ENCODE measurements around the gene CAMKV. TPM values are rescaled to one million over a fixed set of nuclear protein-coding genes. Genes with fewer than 3 reads are reported as not detected.

The CAMKV gene
- total and polyA plus RNA-seq, 2 of the 4 experiments (the other 2 are of a cell fraction): not detected

DNA sequence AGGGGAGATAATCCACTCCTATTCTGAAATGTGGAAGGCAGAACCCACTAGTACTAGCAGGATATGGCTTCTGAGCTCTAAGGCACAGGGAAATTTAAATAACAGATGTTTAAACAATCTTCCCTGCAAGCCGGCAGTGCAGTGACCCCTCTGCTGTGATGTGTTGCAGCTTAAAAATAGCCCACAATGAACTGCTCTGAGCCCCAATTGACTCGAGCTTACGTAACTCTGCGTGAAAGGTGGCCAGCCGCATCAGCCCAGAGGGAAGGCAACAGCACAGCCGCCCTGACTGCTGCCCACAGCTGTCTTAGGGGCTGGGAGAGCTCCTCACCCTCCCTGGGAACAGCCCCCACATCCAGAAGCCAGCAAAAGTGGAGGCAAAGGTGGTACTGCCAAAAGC is 12.5 kb upstream of the CAMKV start:
- ChIA-PET POLR2A (ENCODE audit: unreplicated experiment) (no interaction called here), CTCF (no interaction called here)
- Histone ChIP-seq H2AFZ (replicated peaks; ENCODE audit: low read length, poor library complexity) (peak overlapping the region; percentile 70), H4K8ac (ENCODE audit: low read depth in 2 of 2, low read length in 2 of 2) (no peak overlapping the region), H3K18ac (ENCODE audit: low read depth, low read length) (no peak overlapping the region), H2BK5ac (ENCODE audit: low read depth, low read length, poor library complexity, severe bottlenecking) (no peak overlapping the region), H4K91ac (ENCODE audit: insufficient read depth, low read depth, low read length) (no peak overlapping the region), H4K20me1 (ENCODE audit: insufficient read depth, low read length) (no peaks in the 10 kb centered on the region; the same call in 1 of the 2 replicates), H4K5ac (ENCODE audit: low read depth, low read length) (no peak overlapping the region), H3K9me1 (ENCODE audit: insufficient read depth, low read length) (no peaks in the 10 kb centered on the region), H3K79me1 (ENCODE audit: low read depth in 1 of 2, low read length in 2 of 2) (no peaks in the 10 kb centered on the region), H2BK20ac (ENCODE audit: low read depth, low read length) (no peak overlapping the region), H3K36me3 (ENCODE audit: control insufficient read depth, insufficient read depth, low read length) (no peaks in the 10 kb centered on the region), H3K27ac (ENCODE audit: insufficient read depth, low read length) (no peak overlapping the region), H2AK5ac (ENCODE audit: low read depth, low read length) (no peak overlapping the region), H3K56ac (ENCODE audit: extremely low read depth, insufficient read depth, low read length) (no peak overlapping the region), H3K9me3 (ENCODE audit: control insufficient read depth, insufficient read depth, low read length) (no peaks in the 10 kb centered on the region), H3K23ac (ENCODE audit: low read depth, low read length) (no peak overlapping the region), H3K27me3 (ENCODE audit: control insufficient read depth, insufficient read depth, low read length) (peaks cover 31% of the 10 kb centered on the region), H3K4ac (ENCODE audit: low read depth, low read length) (no peak overlapping the region), H3K4me2 (ENCODE audit: low read depth, low read length) (no peak overlapping the region), H2BK120ac (ENCODE audit: low read depth, low read length) (no peak overlapping the region), H3K14ac (replicated peaks; ENCODE audit: low read depth, low read length) (no peak overlapping the region), H2AK9ac (replicated peaks; ENCODE audit: low read depth, low read length, poor library complexity) (no peak overlapping the region), H2BK15ac (ENCODE audit: low read depth, low read length) (no peak overlapping the region), H3K4me1 (ENCODE audit: control insufficient read depth, insufficient read depth, low read length) (peaks cover 4% of the 10 kb centered on the region; the same call in 1 of the 2 replicates), H3K4me3 (ENCODE audit: insufficient read depth, low read depth, low read length) (no peak overlapping the region), H3K9ac (ENCODE audit: low read depth, low read length) (no peak overlapping the region)
- WGBS, 2 experiments (ENCODE audit: extremely low coverage in 2 of 2, insufficient read length in 1 of 2): no CpG with 5 or more reads among the region's 6 CpGs
- DNase-seq: peak; percentile 52
- TF ChIP-seq RFX5 (IDR thresholded peaks at IDR 0.05; ENCODE audit: low read depth, low read length) (no peak), CEBPB (IDR thresholded peaks at IDR 0.05; ENCODE audit: low read depth, low read length) (0 out of 2 replicates have a peak, but pooled peaks have one; percentile 9), POLR2A (IDR thresholded peaks at IDR 0.05; ENCODE audit: low read depth, low read length) (no peak)
- TF ChIP-seq, protein P1, sequence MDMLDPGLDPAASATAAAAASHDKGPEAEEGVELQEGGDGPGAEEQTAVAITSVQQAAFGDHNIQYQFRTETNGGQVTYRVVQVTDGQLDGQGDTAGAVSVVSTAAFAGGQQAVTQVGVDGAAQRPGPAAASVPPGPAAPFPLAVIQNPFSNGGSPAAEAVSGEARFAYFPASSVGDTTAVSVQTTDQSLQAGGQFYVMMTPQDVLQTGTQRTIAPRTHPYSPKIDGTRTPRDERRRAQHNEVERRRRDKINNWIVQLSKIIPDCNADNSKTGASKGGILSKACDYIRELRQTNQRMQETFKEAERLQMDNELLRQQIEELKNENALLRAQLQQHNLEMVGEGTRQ (IDR thresholded peaks at IDR 0.05; ENCODE audit: low read depth, low read length): no peak
- in situ Hi-C loops (cut with MboI; ENCODE audit: low sequenced_read_pairs): no loop called here
- intact Hi-C loops (cut with micrococcal nuclease): no loop called here
- BruUV-seq (replicated peaks): no TSS peak
- dilution Hi-C loops (cut with HindIII; ENCODE audit: low sequenced_read_pairs, unreplicated experiment): no loop called here
- peak; percentile 77 for ATAC-seq (ENCODE audit: low read depth)
